Gastroesophageal sphincter (tissue), 3 donors: ENCODE results near the gene DDIT3.

Experiments
- EP300 ChIP-seq: sonication (generic); formaldehyde crosslinking; IDR thresholded peaks from one replicate; pipeline ENCODE4 v1.6.1; 2017; ENCODE audit warnings: antibody characterized with exemption, mild to moderate bottlenecking
- POLR2A ChIP-seq, 2 donors: fragments of 450-650 bp; IDR thresholded peaks; one replicate each; pipeline ENCODE4 v1.6.1; 2017; ENCODE audit warnings: antibody characterized with exemption in 2 of 2, mild to moderate bottlenecking in 2 of 2, moderate library complexity in 1 of 2
- POLR2AphosphoS5 ChIP-seq: sonication (generic); formaldehyde crosslinking; IDR thresholded peaks from one replicate; pipeline ENCODE4 v1.6.1; 2017; ENCODE audit warnings: antibody characterized with exemption
- TF ChIP-seq, protein P1 (sequence below), 4 experiments: fragments of 200-600 bp in 2 of 4; fragments of 450-650 bp in 2 of 4; sonication (generic) in 1 of 4; IDR thresholded peaks; one replicate each; pipeline ENCODE4 v1.5.1; 2017 to 2019; ENCODE audit warnings: antibody characterized with exemption in 4 of 4, mild to moderate bottlenecking in 2 of 4, moderate library complexity in 2 of 4

DNA sequence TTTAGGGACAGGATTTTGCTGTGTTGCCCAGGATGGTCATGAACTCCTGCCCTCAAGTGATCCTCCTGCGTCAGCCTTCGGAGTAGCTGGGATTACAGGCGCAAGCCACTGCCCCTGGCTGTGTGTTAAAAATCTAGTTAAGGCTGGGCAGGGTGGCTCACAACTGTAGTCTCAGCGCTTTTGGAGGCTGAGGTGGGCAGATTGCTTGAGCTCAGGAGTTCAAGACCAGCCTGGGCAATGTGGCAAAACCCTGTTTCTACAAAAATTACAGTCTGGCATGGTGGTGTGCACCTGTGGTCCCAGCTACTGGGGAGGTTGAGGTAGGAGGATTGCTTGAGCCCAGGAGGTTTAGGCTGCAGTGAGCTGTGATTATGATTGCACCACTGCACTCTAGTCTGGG, 9.2 kb downstream of the DDIT3 start:
- TF ChIP-seq, protein P1, sequence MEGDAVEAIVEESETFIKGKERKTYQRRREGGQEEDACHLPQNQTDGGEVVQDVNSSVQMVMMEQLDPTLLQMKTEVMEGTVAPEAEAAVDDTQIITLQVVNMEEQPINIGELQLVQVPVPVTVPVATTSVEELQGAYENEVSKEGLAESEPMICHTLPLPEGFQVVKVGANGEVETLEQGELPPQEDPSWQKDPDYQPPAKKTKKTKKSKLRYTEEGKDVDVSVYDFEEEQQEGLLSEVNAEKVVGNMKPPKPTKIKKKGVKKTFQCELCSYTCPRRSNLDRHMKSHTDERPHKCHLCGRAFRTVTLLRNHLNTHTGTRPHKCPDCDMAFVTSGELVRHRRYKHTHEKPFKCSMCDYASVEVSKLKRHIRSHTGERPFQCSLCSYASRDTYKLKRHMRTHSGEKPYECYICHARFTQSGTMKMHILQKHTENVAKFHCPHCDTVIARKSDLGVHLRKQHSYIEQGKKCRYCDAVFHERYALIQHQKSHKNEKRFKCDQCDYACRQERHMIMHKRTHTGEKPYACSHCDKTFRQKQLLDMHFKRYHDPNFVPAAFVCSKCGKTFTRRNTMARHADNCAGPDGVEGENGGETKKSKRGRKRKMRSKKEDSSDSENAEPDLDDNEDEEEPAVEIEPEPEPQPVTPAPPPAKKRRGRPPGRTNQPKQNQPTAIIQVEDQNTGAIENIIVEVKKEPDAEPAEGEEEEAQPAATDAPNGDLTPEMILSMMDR (IDR thresholded peaks at IDR 0.05) = no peak
- no peak for TF ChIP-seq POLR2AphosphoS5
- TF ChIP-seq POLR2A (IDR thresholded peaks at IDR 0.05) = no peak
- TF ChIP-seq EP300 = no peak
